NCI-H1092 (cell line): Measurements from ENCODE around the gene GPATCH8.
"Not testable (repeated sequence)": the region's sequence is repeated elsewhere in the genome, so short reads cannot be mapped to it uniquely, and the experiment has no call there.

ENCODE experiments used
- DNase-seq: peaks from one replicate; lab custom pipeline; 2025; lab: John Stamatoyannopoulos, UW

The GPATCH8 gene

GRCh38 chr17:44503147-44504029 is at the start of gene GPATCH8:
Gene GPATCH8 (minus strand): TSS chr17:44503406. CDS start chr17:44503370, 36 bp downstream.
- DNase-seq, result peak; percentile 90

GRCh38 chr17:44552361-44552760 is 49.2 kb upstream of the GPATCH8 start:
- no peak for DNase-seq

- DNase-seq, result no peak
Observed at GRCh38 chr17:44549686-44550085, 46.5 kb upstream of the GPATCH8 start.

GRCh38 chr17:44548376-44549230 is 45.4 kb upstream of the GPATCH8 start:
- no peak for DNase-seq

GRCh38 chr17:44547625-44548267 is 44.5 kb upstream of the GPATCH8 start:
- no peak for DNase-seq

GRCh38 chr17:44546671-44547606 is 43.7 kb upstream of the GPATCH8 start:
- no peak for DNase-seq

- DNase-seq, result no peak
Observed at GRCh38 chr17:44543905-44544523, 40.8 kb upstream of the GPATCH8 start.

- no peak for DNase-seq
Observed at GRCh38 chr17:44543213-44543904, 40.2 kb upstream of the GPATCH8 start.

GRCh38 chr17:44541884-44542581 is 38.8 kb upstream of the GPATCH8 start:
- DNase-seq, result peak; percentile 28

- no peak for DNase-seq
Observed at GRCh38 chr17:44540246-44541084, 37.3 kb upstream of the GPATCH8 start.

- no peak for DNase-seq
Observed at GRCh38 chr17:44539673-44540072, 36.5 kb upstream of the GPATCH8 start.

- not testable (repeated sequence) for DNase-seq
Observed at GRCh38 chr17:44537922-44538321, 34.7 kb upstream of the GPATCH8 start.

- DNase-seq, result no peak
Observed at GRCh38 chr17:44536090-44536953, 33.1 kb upstream of the GPATCH8 start.

- DNase-seq, result peak; percentile 87
Observed at GRCh38 chr17:44533533-44534246, 30.5 kb upstream of the GPATCH8 start.

GRCh38 chr17:44530896-44531418 is 27.8 kb upstream of the GPATCH8 start:
- no peak for DNase-seq

- DNase-seq, result no peak
Observed at GRCh38 chr17:44529864-44530263, 26.7 kb upstream of the GPATCH8 start.

- no peak for DNase-seq
Observed at GRCh38 chr17:44527954-44528353, 24.7 kb upstream of the GPATCH8 start.
